Activated naive CD8-positive, alpha-beta T cell treated with anti-CD3 and anti-CD28 coated beads, Interleukin-2, amount 10 ng/mL, durations not matched to agents 7 days and 5 days (primary cell): Measurements from ENCODE around the gene HSPA12B. TPM values are rescaled to one million over a fixed set of nuclear protein-coding genes. Genes with fewer than 3 reads are reported as not detected.
A peak's percentile ranks its signal among the peaks of the same experiment; 100 is the strongest.

ENCODE experiments used
- ATAC-seq: fragments of 150-1000 bp; cut with Tn5 transposase; one replicate; pipeline ENCODE4 v1.10.0; 2021; ENCODE audit warnings: low read depth, moderate library complexity
- POLR2A ChIA-PET: fragments of 350-600 bp; sonication (Branson Sonifier 250); formaldehyde crosslinking; loops from one replicate; lab custom pipeline; 2021; ENCODE audit warnings: antibody characterized with exemption; lab: Charles Lee
- DNase-seq: peaks from one replicate; pipeline ENCODE4 v3.0.0; 2021
- H3K27ac Mint-ChIP-seq: one replicate; pipeline ENCODE4 v1.8.0; 2022; ENCODE audit warnings: mild to moderate bottlenecking, mixed read lengths
- H3K27me3 Mint-ChIP-seq: one replicate; pipeline ENCODE4 v1.8.0; 2022; ENCODE audit warnings: mild to moderate bottlenecking, moderate library complexity, mixed read lengths
- H3K36me3 Mint-ChIP-seq: one replicate; pipeline ENCODE4 v1.8.0; 2021; ENCODE audit warnings: mild to moderate bottlenecking, mixed read lengths
- H3K4me1 Mint-ChIP-seq: one replicate; pipeline ENCODE4 v1.8.0; 2021; ENCODE audit warnings: mixed read lengths
- H3K4me3 Mint-ChIP-seq: one replicate; pipeline ENCODE4 v1.8.0; 2022; ENCODE audit warnings: mild to moderate bottlenecking, moderate library complexity, mixed read lengths
- H3K9me3 Mint-ChIP-seq: one replicate; pipeline ENCODE4 v1.8.0; 2021; ENCODE audit warnings: mixed read lengths
- total RNA-seq, 2 experiments: library from RNA; stranded (reverse); gene quantifications; one replicate each; pipeline ENCODE4 v1.2.3, GENCODE V29; 2021

The HSPA12B gene
- total RNA-seq, 2 experiments from 2014 or later, result not detected

- POLR2A ChIA-PET, result interaction anchor here (0.7 to 4.6 kb wide), 4 partner anchors 14 to 258 kb away, joined by 4 to 59 read pairs (median 8); no protein-coding TSS in a partner anchor
- no peak for ATAC-seq
- H3K9me3 Mint-ChIP-seq, result no peaks in the 10 kb centered on the region
- no peaks in the 10 kb centered on the region for H3K27me3 Mint-ChIP-seq
- peak overlapping the region; percentile 84 for H3K27ac Mint-ChIP-seq
- H3K4me3 Mint-ChIP-seq, result peak overlapping the region; percentile 90
- DNase-seq, result no peak
- H3K4me1 Mint-ChIP-seq, result peaks cover 43% of the 10 kb centered on the region
- peaks cover 37% of the 10 kb centered on the region for H3K36me3 Mint-ChIP-seq
Measured at GRCh38 chr20:3798373-3798768, 65.9 kb downstream of the HSPA12B start.

- no peaks in the 10 kb centered on the region for H3K9me3 Mint-ChIP-seq
Measured at GRCh38 chr20:3798908-3799248, 66.4 kb downstream of the HSPA12B start.

GRCh38 chr20:3800256-3800877 lies 67.9 kb downstream of the HSPA12B start:
- H3K36me3 Mint-ChIP-seq, result peaks cover 54% of the 10 kb centered on the region
- H3K4me3 Mint-ChIP-seq, result peak overlapping the region; percentile 90
- no peaks in the 10 kb centered on the region for H3K27me3 Mint-ChIP-seq
- ATAC-seq (no peak), DNase-seq (no peak)
- peaks cover 50% of the 10 kb centered on the region for H3K4me1 Mint-ChIP-seq
- H3K27ac Mint-ChIP-seq, result peak overlapping the region; percentile 84
- H3K9me3 Mint-ChIP-seq, result no peaks in the 10 kb centered on the region
- POLR2A ChIA-PET, result interaction anchor here (1.0 to 4.6 kb wide), 7 partner anchors 9 to 20 kb away, joined by 3 to 59 read pairs (median 7); partner anchors contain the start of genes AP5S1 and CENPB

More at GRCh38 chr20:3798908-3799248, 66.4 kb downstream of the HSPA12B start:
- DNase-seq (no peak), ATAC-seq (no peak)
- peaks cover 42% of the 10 kb centered on the region for H3K36me3 Mint-ChIP-seq
- H3K27me3 Mint-ChIP-seq, result no peaks in the 10 kb centered on the region
- peaks cover 44% of the 10 kb centered on the region for H3K4me1 Mint-ChIP-seq
- H3K4me3 Mint-ChIP-seq, result peak overlapping the region; percentile 90
- POLR2A ChIA-PET, result interaction anchor here (1.0 to 4.6 kb wide), 6 partner anchors 11 to 22 kb away, joined by 7 to 59 read pairs (median 11); partner anchors contain the start of genes AP5S1 and CENPB
- H3K27ac Mint-ChIP-seq, result peak overlapping the region; percentile 84

- Mint-ChIP-seq H3K27me3 (no peaks in the 10 kb centered on the region), H3K4me3 (no peak overlapping the region), H3K36me3 (peaks cover 56% of the 10 kb centered on the region), H3K4me1 (peaks cover 49% of the 10 kb centered on the region), H3K27ac (peak overlapping the region; percentile 11), H3K9me3 (no peaks in the 10 kb centered on the region)
- DNase-seq (no peak), ATAC-seq (no peak)
- POLR2A ChIA-PET, result interaction anchor here (1.0 to 4.6 kb wide), 5 partner anchors 11 to 19 kb away, joined by 3 to 59 read pairs (median 9); partner anchors contain the start of genes AP5S1 and CENPB
Measured at GRCh38 chr20:3800878-3801260, 68.4 kb downstream of the HSPA12B start.

GRCh38 chr20:3801299-3801698 lies 68.8 kb downstream of the HSPA12B start:
- Mint-ChIP-seq H3K4me1 (peaks cover 52% of the 10 kb centered on the region), H3K9me3 (no peaks in the 10 kb centered on the region), H3K27me3 (no peaks in the 10 kb centered on the region), H3K36me3 (peaks cover 59% of the 10 kb centered on the region), H3K4me3 (no peak overlapping the region), H3K27ac (peak overlapping the region; percentile 11)
- POLR2A ChIA-PET, result interaction anchor here (1.0 to 4.6 kb wide), 5 partner anchors 11 to 19 kb away, joined by 3 to 59 read pairs (median 9); partner anchors contain the start of genes AP5S1 and CENPB
- DNase-seq, result no peak
- no peak for ATAC-seq

GRCh38 chr20:3801846-3802245 lies 69.4 kb downstream of the HSPA12B start:
- no peaks in the 10 kb centered on the region for H3K27me3 Mint-ChIP-seq
- DNase-seq (no peak), ATAC-seq (no peak)
- no peaks in the 10 kb centered on the region for H3K9me3 Mint-ChIP-seq
- H3K4me3 Mint-ChIP-seq, result no peak overlapping the region
- peaks cover 55% of the 10 kb centered on the region for H3K4me1 Mint-ChIP-seq
- peaks cover 61% of the 10 kb centered on the region for H3K36me3 Mint-ChIP-seq
- H3K27ac Mint-ChIP-seq, result no peak overlapping the region
- POLR2A ChIA-PET, result interaction anchor here (4.6 kb wide), 1 partner anchor 10 kb away, joined by 59 read pairs; no protein-coding TSS in a partner anchor

Other genes starting within 250 kb of the HSPA12B start
- not detected for gene GFRA4, start 69.3 kb upstream of the HSPA12B start, total RNA-seq
- gene ADAM33, start 50.7 kb upstream of the HSPA12B start, total RNA-seq, result not detected
- gene SIGLEC1, start 20.1 kb upstream of the HSPA12B start, total RNA-seq, result under 1 TPM; 0.20 to 0.25 TPM
- gene ADISSP, start 35.1 kb downstream of the HSPA12B start, total RNA-seq, result 10 to 100 TPM; 21.9 to 22.1 TPM
- gene SPEF1, start 48.8 kb downstream of the HSPA12B start, total RNA-seq, result not detected
- 10 to 100 TPM; 63.3 to 65.7 TPM for gene CENPB, start 54.1 kb downstream of the HSPA12B start, total RNA-seq
- gene CDC25B, start 63.6 kb downstream of the HSPA12B start, total RNA-seq, result 100 to 1,000 TPM; 263 to 264 TPM
- 10 to 100 TPM; 11.1 to 12.5 TPM for gene AP5S1, start 87.9 kb downstream of the HSPA12B start, total RNA-seq
- 10 to 100 TPM; 36.3 to 36.8 TPM for gene MAVS, start 114.1 kb downstream of the HSPA12B start, total RNA-seq
- 10 to 100 TPM; 76.6 to 80.1 TPM for gene PANK2, start 156.7 kb downstream of the HSPA12B start, total RNA-seq